ENCODE measurements around the gene CLPTM1.

CLPTM1 gene

DNA sequence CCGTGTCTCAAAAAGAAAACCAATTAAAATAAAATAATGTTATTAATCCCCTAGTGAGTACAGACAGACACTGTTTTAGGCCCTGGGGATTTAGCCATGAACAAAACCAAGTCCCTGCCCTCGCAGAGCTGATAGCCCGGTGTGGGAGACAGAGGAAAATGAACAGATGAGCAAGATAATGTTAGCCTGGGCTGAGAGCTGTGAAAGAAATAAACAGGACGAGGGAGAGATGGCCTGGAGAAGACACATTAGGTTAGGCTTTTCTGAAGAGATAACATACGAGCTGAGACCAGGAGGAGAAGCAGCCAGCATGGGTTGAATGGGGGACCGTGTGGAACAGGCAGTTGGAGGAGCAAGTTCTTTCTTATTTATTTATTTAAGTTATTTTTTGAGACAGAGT, 55.1 kb downstream of the CLPTM1 start:
- DNase-seq (ENCODE audit: low spot score), result no peak

DNA sequence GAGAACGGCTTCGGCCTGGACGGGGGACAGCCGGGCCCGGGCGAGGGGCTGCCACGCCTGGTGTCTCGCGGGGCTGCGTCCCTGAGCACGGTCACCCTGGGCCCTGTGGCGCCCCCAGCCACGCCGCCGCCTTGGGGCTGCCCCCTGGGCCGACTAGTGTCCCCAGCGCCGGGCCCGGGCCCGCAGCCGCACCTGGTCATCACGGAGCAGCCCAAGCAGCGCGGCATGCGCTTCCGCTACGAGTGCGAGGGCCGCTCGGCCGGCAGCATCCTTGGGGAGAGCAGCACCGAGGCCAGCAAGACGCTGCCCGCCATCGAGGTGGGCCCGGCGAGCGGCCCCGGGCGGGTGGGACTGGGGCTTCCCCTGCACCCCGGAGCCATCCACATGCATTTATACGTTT, 56.8 kb downstream of the CLPTM1 start:
- DNase-seq (ENCODE audit: low spot score), result no peak

DNA sequence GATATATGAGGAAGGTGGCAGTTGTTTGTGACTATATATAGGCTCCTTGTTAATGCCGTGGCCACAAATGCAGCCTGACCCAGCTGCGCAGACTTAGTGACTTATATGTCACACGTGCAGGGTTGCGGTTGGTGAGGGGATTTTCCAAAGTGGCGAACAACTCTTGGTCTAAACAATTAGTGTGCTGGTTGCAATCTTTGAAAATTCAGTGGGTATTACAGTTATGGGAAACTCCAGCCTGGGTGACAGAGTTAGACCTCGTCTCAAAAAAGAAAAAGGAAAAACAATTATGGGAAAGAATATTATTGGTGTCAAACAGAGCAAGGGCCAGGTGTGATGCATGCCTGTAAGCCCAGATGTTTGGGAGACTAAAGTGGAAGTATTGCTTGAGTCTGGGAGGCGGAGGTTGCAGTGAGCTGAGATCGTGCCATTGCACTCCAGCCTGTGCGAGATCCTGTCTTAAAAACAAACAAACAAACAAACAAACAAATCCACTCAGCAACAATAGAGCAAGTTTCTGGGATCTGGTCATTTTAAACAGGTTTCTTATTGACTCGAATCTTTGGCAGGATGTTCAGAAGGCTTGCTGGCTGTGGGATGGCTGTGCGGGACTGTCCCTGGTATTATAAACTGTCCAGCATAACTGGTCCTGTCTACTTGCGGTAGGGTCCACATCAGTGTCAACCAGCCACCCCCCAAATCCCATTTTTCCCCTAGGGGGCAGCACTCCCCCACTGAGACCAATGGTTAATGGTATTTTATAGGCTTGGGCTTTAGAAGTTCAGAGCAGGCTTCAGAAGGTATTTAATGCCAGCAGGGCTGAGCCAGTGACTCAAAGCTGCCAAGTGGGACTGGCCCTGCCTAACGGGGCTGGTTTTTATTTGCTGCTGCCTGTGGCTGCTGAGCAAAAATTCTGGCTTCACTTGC, 61.5 kb downstream of the CLPTM1 start:
- peak; percentile 79 for DNase-seq (ENCODE audit: low spot score)

DNA sequence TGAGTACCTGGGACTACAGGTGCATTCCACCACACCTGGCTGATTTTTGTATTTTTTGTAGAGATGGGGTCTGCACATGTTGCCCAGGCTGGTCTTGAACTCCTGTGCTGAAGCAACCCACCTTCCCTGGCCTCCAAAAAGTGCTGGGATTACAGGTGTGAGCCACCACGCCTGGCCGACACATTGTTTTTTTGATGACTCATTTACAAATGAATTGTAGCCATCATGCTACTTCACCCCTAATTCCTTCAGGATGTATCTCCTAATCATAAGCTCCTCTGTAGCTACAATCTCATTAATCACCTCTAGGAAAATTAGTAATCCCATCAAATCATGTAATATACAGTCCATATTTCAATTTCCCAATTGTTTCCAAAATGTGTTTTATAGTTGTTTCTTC, 64.0 kb downstream of the CLPTM1 start:
- DNase-seq (ENCODE audit: low spot score), result no peak

DNA sequence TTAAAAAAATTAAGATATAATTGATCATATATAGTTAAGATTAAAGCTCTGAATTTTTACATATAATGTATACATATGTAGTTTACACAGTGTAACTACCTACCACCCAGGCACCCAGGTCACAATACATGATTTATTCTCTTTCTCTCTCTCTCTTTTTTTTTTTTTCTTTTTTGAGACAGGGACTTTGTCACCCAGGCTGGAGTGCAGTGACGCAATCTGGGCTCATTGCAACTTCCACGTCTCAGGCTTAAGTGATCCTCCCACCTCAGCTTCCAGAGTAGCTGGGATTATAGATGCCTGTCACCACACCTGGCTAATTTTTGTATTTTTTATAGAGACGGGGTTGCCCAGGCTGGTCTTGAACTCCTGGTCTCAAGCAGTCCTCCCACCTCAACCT, 64.9 kb downstream of the CLPTM1 start:
- DNase-seq (ENCODE audit: low spot score), result no peak

DNA sequence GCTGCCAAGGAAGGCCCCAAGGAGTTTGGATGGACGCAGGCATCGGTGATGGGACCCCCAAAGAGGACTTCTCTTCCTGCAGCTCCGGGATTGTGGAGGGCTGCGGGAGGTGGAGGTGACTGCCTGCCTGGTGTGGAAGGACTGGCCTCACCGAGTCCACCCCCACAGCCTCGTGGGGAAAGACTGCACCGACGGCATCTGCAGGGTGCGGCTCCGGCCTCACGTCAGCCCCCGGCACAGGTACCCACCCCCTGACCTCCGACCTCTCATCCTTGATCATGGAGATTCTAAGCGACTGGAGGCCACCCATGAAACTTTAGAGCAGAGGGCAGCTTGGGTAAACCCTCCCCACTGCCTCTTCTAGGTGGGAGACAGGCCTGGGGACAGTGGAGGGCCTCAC, 66.8 kb downstream of the CLPTM1 start:
- no peak for DNase-seq (ENCODE audit: low spot score)

DNA sequence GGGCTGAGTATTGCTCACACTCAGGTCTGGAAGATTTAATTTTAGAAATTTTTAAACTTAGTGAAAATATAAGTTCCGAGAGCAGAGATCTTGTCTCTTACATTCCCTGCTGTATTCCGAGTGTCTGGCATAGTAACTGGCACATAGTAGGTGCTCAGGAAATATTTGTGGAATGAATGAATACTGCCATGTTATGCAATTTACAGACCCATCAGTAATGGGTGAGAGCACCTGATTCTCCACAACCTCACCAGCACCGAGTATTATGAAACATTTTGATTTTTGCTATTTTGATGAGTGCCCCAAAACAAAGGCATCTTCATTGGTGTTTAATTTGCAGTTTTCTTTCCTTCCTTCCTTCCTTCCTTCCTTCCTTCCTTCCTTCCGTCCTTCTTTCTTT, 67.9 kb downstream of the CLPTM1 start:
- no peak for DNase-seq (ENCODE audit: low spot score)

DNA sequence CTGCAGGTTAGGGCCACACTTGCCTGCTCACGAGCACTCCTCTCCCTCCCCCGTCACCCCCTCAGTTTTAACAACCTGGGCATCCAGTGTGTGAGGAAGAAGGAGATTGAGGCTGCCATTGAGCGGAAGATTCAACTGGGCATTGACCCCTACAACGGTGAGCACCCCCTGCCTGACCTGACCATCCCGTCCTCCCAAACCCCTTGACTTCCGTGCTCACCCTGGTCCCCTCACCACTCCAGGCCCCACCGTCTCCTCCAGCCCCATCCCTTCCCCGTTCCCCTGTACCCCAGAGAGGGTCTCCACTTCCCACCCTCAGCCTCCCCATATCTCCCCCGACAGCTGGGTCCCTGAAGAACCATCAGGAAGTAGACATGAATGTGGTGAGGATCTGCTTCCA, 70.1 kb downstream of the CLPTM1 start:
- DNase-seq (ENCODE audit: low spot score), result no peak

DNA sequence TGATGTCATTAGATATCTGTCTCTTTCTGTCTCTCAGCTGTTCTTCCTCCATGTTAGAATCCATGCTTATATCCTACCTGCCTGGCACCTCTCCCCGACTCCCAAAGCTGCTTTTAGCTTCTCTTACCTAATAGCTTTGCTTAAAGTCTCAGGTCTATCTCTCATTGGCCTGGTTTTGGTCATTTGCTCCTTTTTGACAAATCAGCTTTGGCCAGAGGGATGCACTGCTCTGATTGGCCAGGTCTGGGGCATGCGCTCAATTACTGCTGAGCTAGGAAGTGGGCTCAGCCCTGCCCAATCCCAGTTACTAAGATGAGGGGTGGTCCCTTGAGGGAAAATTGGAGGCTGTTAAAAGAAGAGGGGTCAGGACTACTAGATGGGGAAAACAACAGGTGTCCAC, 72.2 kb downstream of the CLPTM1 start:
- no peak for DNase-seq (ENCODE audit: low spot score)

DNA sequence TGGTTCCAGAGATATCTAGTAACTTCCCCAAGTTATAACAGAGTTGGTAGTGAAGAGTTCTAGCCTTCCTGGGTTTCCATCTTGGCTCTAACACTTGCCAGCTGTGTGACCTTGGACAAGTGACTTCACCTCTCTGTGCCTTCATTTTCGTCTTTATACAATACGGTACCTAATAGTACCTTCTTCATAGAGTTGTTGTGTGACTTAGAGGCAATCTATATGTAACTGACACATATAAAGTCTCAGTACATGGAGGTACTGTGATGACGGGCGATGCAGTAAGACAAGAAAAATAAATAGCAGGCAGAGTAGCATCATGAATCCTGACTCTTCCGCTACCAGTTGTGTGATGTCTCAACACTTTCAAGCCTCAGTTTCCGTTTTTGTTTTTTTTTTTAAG, 75.6 kb downstream of the CLPTM1 start:
- no peak for DNase-seq (ENCODE audit: low spot score)

DNA sequence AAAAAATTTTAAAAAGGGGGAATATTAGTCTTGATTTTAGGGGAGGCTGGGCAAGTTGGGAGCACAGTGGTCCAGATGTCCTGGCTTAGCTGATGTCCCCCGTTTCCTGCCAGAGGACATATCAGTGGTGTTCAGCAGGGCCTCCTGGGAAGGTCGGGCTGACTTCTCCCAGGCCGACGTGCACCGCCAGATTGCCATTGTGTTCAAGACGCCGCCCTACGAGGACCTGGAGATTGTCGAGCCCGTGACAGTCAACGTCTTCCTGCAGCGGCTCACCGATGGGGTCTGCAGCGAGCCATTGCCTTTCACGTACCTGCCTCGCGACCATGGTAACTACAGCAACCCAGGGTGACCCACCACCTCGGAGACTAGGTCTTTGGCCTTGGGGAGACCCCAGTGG, 77.2 kb downstream of the CLPTM1 start:
- DNase-seq (ENCODE audit: low spot score), result no peak

DNA sequence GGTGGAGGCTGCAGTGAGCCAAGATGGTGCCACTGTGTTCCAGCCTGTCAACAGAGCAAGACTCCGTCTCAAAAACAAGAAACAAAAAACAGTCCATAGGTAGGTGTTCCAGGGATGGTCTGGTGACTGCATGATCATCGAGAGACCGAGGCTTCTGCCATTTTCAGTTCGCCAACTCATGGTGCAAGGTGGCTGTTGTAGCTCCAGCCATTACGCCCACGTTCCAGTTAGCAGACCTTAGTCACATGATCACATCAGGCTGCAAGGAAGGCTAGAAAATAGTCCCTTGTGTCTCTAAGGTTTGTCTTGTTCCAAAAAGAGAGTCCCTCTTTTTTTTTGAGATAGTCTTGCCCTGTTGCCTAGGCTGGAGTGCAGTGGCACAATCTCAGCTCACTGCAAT, 80.6 kb downstream of the CLPTM1 start:
- DNase-seq (ENCODE audit: low spot score), result no peak

DNA sequence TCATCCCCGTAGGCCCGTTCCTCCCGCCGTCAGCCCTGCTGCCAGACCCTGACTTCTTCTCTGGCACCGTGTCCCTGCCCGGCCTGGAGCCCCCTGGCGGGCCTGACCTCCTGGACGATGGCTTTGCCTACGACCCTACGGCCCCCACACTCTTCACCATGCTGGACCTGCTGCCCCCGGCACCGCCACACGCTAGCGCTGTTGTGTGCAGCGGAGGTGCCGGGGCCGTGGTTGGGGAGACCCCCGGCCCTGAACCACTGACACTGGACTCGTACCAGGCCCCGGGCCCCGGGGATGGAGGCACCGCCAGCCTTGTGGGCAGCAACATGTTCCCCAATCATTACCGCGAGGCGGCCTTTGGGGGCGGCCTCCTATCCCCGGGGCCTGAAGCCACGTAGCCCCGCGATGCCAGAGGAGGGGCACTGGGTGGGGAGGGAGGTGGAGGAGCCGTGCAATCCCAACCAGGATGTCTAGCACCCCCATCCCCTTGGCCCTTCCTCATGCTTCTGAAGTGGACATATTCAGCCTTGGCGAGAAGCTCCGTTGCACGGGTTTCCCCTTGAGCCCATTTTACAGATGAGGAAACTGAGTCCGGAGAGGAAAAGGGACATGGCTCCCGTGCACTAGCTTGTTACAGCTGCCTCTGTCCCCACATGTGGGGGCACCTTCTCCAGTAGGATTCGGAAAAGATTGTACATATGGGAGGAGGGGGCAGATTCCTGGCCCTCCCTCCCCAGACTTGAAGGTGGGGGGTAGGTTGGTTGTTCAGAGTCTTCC, 82.4 kb downstream of the CLPTM1 start:
- no peak for DNase-seq (ENCODE audit: low spot score)

DNA sequence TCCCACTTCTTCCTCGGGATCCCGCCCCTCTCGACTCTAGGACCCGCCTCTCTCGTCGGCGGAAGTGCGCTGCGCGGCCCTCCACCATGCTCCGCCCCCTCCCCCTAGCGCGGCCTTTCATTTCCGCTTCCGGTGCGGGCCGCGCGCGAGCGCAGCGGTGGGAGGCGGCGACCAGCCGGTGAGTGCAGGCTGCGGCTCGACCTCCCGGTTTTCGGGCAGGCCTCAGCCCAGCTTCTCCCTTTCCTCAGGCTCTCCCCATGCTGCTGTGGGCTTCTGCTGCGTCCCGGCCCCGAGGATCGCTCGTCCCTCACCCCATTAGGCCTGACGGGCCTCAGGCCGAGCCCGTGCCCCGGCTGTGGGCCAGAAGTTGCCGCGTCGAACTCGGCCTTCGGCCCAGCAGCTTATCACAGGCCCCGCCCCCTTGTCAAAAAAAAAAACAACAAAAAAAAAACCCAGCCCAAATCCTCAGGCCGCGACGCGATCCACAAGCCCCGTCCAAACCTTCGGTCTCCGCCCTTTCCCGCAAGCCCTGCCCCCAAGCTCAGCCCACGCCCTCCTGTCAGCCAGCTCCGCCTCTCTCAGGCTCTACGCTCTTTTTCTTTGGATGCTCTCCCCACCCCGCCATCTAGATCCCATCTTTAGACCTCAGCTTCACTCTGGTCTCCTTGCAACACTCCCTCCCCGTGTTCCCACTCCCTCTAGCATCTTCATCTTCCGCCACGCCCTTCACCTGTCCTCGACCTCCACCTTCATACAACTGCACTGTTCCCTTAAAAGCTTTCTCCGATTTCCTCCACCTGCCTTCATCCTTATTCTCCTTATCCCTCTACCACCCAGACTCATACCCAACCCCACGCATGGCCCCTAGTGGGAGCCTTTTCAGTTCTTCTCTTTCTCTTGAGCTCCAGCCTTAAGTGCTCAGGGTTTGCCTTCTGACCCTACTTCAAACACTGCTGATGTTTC, 84.0 kb downstream of the CLPTM1 start, which contains the start of gene CLASRP:
Gene CLASRP, plus strand, starts transcription at position 115 of the 963 bp plus-strand sequence. CDS start 1,168 bp downstream, outside the sequence.
- DNase-seq (ENCODE audit: low spot score), result peak; percentile 89

DNA sequence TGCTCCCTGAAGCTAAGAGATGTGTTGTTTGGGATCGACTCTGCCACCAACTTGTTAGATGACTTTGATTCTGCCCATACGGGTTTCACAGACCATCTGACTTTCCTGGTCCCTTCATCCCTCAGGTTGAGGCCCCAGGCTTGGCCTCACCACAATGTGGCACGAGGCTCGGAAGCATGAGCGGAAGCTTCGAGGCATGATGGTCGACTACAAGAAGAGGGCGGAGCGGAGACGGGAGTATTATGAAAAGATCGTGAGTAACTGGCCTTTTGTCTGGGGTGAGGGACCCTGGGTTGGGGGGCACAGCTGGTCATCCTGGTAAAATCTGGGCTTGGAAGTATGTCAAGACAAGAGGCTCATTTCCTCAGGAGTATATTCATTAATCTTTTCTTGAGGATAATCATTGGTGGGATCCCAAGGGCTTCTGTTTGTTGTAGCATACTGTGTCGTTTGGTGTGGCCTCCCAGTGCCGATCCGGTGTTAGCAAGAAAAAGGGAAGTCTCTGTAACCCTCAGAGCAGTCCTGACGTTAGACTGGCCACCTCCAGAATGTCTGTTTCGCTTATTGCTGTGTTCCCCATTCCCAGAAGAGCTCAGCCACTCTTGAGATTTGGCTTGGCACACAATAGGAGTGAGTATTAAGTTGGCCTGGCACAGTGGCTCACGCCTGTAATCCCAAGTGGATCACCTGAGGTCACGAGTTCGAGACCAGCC, 85.0 kb downstream of the CLPTM1 start:
- DNase-seq (ENCODE audit: low spot score), result no peak

DNA sequence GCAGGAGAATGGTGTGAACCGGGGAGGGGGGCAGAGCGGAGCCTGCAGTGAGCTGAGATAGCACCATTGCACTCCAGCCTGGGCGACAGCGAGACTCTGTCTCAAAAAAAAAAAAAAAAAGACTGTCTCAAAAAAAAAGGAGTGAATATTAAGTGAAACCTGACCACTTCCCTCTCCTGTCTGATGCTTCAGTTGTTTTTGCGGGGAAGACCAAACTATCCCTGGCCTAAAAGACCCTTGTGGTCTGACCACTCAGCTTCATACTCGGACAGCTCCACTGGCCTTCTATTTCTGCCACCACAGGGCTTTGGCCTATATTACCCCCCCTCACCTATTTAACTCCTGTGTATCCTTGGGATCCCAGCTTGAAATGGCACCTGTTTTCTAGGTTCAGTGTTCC, 85.9 kb downstream of the CLPTM1 start:
- no peak for DNase-seq (ENCODE audit: low spot score)

Measured in RKO (cell line).